ENCODE results near the gene RNU5D-1. TPM values are rescaled to one million over a fixed set of nuclear protein-coding genes. Genes with fewer than 3 reads are reported as not detected.
"Not testable (repeated sequence)": the region's sequence is repeated elsewhere in the genome, so short reads cannot be mapped to it uniquely, and the experiment has no call there.

Gene RNU5D-1
- total RNA-seq, 1 experiment from 2014 or later: not detected

DNA sequence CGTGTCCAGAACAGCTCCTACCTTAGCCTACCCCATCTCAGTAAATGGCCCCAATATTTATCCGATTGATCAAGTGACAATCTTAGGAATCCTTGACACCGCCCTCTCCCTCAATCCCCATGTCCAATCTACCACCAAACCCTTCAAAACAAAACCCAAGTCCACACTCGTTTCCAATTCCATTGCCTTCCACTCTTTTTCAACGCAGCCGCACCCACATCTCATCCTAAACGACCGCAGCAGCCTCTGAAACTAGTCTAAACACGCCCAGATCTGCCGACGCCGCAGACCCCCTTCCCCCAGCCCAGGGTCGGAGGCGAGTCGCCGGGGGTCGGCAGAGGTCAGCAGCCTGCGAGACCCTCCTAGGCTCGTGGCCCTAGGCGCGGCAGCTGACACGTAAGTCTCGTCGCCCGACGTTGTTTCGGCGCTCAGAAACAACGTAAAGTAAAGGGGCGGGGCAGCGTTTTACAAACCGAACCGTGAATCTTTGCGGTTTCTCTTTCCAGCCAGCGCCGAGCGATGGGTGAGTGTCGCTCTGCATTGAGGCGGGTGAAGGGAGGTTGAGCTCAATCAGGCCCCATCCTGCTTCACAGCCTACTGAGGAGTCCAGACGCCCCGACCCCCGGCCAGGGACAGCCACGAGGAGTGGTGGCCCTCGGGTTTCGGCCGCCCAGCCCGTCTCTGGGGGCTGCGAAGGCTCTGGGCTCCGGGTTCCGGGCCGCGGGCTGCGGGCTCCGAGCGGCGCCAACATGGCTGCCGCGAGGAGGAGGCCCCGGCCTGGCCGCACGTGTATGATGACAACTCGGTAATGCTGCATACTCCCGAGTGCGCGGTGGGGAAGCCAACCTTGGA is 44.3 kb upstream of the RNU5D-1 start, which contains the start of gene RPS8:
Gene RPS8 (plus strand): TSS at position 463 of the 852 bp plus-strand sequence. CDS start 57 bp downstream, at position 520.
- peaks cover 19% of the 10 kb centered on the region for H3K4me1 Mint-ChIP-seq (ENCODE audit: low read depth, unreplicated experiment)
- peaks cover 56% of the 10 kb centered on the region for H3K36me3 Mint-ChIP-seq (ENCODE audit: insufficient read depth, unreplicated experiment)
- CTCF ChIA-PET: interaction anchor here (1.0 to 1.9 kb wide), 3 partner anchors 9 to 44 kb away, joined by 3 to 4 read pairs (median 3); partner anchors contain the start of genes PLK3 and RNU5D-1
- H3K27ac Mint-ChIP-seq (ENCODE audit: unreplicated experiment): peak within 1 kb of the TSS; percentile 98
- TSS peak; percentile 96 for BruUV-seq (replicated peaks)
- intact Hi-C loops (cut with micrococcal nuclease; ENCODE audit: unreplicated experiment): no loop called here
- no peaks in the 10 kb centered on the region for H3K9me3 Mint-ChIP-seq (ENCODE audit: low read depth, unreplicated experiment)
- no peaks in the 10 kb centered on the region for H3K27me3 Mint-ChIP-seq (ENCODE audit: unreplicated experiment)
- TF ChIP-seq, protein P1, sequence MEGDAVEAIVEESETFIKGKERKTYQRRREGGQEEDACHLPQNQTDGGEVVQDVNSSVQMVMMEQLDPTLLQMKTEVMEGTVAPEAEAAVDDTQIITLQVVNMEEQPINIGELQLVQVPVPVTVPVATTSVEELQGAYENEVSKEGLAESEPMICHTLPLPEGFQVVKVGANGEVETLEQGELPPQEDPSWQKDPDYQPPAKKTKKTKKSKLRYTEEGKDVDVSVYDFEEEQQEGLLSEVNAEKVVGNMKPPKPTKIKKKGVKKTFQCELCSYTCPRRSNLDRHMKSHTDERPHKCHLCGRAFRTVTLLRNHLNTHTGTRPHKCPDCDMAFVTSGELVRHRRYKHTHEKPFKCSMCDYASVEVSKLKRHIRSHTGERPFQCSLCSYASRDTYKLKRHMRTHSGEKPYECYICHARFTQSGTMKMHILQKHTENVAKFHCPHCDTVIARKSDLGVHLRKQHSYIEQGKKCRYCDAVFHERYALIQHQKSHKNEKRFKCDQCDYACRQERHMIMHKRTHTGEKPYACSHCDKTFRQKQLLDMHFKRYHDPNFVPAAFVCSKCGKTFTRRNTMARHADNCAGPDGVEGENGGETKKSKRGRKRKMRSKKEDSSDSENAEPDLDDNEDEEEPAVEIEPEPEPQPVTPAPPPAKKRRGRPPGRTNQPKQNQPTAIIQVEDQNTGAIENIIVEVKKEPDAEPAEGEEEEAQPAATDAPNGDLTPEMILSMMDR (IDR thresholded peaks at IDR 0.05; ENCODE audit: unreplicated experiment): no peak
- DNase-seq: peak; percentile 88
- peak within 1 kb of the TSS; percentile 97 for H3K4me3 Mint-ChIP-seq (ENCODE audit: low read depth, unreplicated experiment)

DNA sequence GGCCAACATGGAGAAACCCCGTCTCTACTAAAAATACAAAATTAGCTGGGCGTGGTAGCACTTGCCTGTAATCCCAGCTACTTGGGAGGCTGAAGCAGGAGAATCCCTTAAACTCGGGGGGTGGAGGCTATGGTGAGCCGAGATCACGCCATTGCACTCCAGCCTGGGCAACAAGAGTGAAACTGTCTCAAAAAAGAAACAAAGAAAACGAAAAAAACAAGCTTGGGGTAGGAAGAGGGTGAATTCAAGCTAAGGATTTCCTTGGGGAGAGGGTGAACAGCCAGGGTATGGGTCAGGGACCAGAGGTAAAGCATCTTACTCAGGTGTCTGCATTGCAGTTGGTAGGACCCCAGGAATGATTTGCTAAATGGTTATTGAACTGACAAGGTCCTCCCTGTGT is 35.5 kb upstream of the RNU5D-1 start:
- H3K4me3 Mint-ChIP-seq (ENCODE audit: low read depth, unreplicated experiment); H3K4me1 Mint-ChIP-seq (ENCODE audit: low read depth, unreplicated experiment); H3K27ac Mint-ChIP-seq (ENCODE audit: unreplicated experiment); CTCF ChIA-PET; intact Hi-C loops (cut with micrococcal nuclease; ENCODE audit: unreplicated experiment); BruUV-seq (replicated peaks); H3K9me3 Mint-ChIP-seq (ENCODE audit: low read depth, unreplicated experiment); H3K27me3 Mint-ChIP-seq (ENCODE audit: unreplicated experiment); DNase-seq: not testable (repeated sequence)
- H3K36me3 Mint-ChIP-seq (ENCODE audit: insufficient read depth, unreplicated experiment): peaks cover 26% of the 10 kb centered on the region

DNA sequence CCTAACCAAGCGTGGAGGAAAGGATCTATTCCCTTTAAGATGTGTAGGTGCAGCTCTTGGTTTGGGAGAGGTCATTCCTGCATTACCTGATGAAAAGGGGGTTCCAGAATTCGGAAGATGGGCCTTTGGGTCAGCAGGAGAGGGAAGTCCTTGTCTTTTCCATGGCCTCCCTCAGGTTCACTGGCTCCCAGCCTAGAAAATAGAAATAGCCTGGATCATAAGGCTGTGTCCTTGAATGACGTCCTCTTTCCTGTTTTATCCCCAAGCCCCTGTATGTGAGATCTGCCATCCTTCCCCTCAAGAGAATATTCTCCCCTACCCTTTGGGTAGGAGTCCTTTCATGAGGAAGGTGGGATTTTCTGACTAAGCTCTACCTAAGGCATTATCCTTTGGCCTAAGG is 29.9 kb upstream of the RNU5D-1 start:
- no peaks in the 10 kb centered on the region for H3K27me3 Mint-ChIP-seq (ENCODE audit: unreplicated experiment)
- CTCF ChIA-PET: interaction anchor here (0.6 kb wide), 1 partner anchor 33 kb away, joined by 5 read pairs; no protein-coding TSS in a partner anchor

DNA sequence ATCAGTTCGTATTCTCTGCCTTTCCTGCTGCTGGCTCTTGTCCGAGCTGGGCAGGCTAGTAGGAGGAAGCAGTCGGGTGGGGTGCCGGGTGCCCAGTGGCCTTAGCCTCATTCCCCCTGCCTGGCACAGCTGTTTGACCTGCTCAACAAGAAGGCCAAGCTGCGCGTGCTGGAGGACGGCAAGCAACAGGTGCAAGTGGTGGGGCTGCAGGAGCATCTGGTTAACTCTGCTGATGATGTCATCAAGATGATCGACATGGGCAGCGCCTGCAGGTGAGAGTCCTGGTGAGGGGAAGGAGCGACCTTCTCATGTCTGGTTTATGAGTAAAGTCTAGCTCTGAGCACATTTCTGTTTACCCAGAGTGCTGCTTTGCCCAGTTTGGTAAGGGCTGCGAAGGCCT is 28.1 kb upstream of the RNU5D-1 start:
- no peak for DNase-seq
- TF ChIP-seq, protein P1 (IDR thresholded peaks at IDR 0.05; ENCODE audit: unreplicated experiment): no peak
- no peaks in the 10 kb centered on the region for H3K27me3 Mint-ChIP-seq (ENCODE audit: unreplicated experiment)
- no peaks in the 10 kb centered on the region for H3K4me1 Mint-ChIP-seq (ENCODE audit: low read depth, unreplicated experiment)
- BruUV-seq (replicated peaks): no TSS peak
- intact Hi-C loops (cut with micrococcal nuclease; ENCODE audit: unreplicated experiment): no loop called here
- H3K9me3 Mint-ChIP-seq (ENCODE audit: low read depth, unreplicated experiment): no peaks in the 10 kb centered on the region
- H3K27ac Mint-ChIP-seq (ENCODE audit: unreplicated experiment): no peak overlapping the region
- H3K4me3 Mint-ChIP-seq (ENCODE audit: low read depth, unreplicated experiment): no peak overlapping the region
- CTCF ChIA-PET: interaction anchor here (0.7 kb wide), 1 partner anchor 15 kb away, joined by 3 read pairs; no protein-coding TSS in a partner anchor
- peaks cover 46% of the 10 kb centered on the region for H3K36me3 Mint-ChIP-seq (ENCODE audit: insufficient read depth, unreplicated experiment)

More for the DNA sequence above, 29.9 kb upstream of the RNU5D-1 start:
- no peak for DNase-seq
- TF ChIP-seq, protein P1 (IDR thresholded peaks at IDR 0.05; ENCODE audit: unreplicated experiment): no peak
- peaks cover 51% of the 10 kb centered on the region for H3K36me3 Mint-ChIP-seq (ENCODE audit: insufficient read depth, unreplicated experiment)
- no peaks in the 10 kb centered on the region for H3K4me1 Mint-ChIP-seq (ENCODE audit: low read depth, unreplicated experiment)
- no peaks in the 10 kb centered on the region for H3K9me3 Mint-ChIP-seq (ENCODE audit: low read depth, unreplicated experiment)
- no peak overlapping the region for H3K27ac Mint-ChIP-seq (ENCODE audit: unreplicated experiment)
- BruUV-seq (replicated peaks): no TSS peak
- intact Hi-C loops (cut with micrococcal nuclease; ENCODE audit: unreplicated experiment): no loop called here
- no peak overlapping the region for H3K4me3 Mint-ChIP-seq (ENCODE audit: low read depth, unreplicated experiment)

DNA sequence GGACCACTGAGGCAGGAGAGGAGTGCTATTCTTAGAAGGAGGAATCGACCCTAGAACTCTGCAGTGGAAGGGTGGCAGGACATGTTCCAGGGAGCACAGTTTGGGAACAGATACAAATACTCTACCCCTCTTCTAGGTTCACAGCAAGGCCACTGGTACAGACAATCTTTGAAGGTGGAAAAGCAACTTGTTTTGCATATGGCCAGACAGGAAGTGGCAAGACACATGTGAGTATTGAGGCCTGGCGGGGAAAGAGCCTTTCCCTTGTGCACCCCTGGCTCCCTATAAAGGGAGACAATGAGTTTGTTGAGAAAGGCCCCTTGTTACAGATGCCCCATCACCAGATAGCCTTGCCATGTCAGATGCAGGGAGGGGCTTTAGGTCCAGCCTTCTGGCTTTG is 26.4 kb upstream of the RNU5D-1 start:
- H3K4me3 Mint-ChIP-seq (ENCODE audit: low read depth, unreplicated experiment): no peak overlapping the region
- no peaks in the 10 kb centered on the region for H3K27me3 Mint-ChIP-seq (ENCODE audit: unreplicated experiment)
- CTCF ChIA-PET: no interaction called here
- H3K9me3 Mint-ChIP-seq (ENCODE audit: low read depth, unreplicated experiment): no peaks in the 10 kb centered on the region
- intact Hi-C loops (cut with micrococcal nuclease; ENCODE audit: unreplicated experiment): no loop called here
- no peak overlapping the region for H3K27ac Mint-ChIP-seq (ENCODE audit: unreplicated experiment)
- BruUV-seq (replicated peaks): no TSS peak
- TF ChIP-seq, protein P1 (IDR thresholded peaks at IDR 0.05; ENCODE audit: unreplicated experiment): no peak
- no peaks in the 10 kb centered on the region for H3K4me1 Mint-ChIP-seq (ENCODE audit: low read depth, unreplicated experiment)
- DNase-seq: no peak
- peaks cover 48% of the 10 kb centered on the region for H3K36me3 Mint-ChIP-seq (ENCODE audit: insufficient read depth, unreplicated experiment)
